Dermis microvascular lymphatic vessel endothelial cell (primary cell): Measurements from ENCODE around the gene PGP. TPM values are rescaled to one million over a fixed set of nuclear protein-coding genes. Genes with fewer than 3 reads are reported as not detected.
"Not testable (repeated sequence)": the region's sequence is repeated elsewhere in the genome, so short reads cannot be mapped to it uniquely, and the experiment has no call there.

ENCODE experiments used
- DNase-seq, 2 donors: peaks; one replicate each; pipeline versions ENCODE4 v3.0.0 to v3.0.0-alpha.2; 2010; ENCODE audit warnings: low read depth in 2 of 2
- total RNA-seq: library from RNA; depleted of rRNA; stranded (reverse); fragments of >200 nt; gene quantifications from 2 replicates; pipeline ENCODE4 v1.2.1, GENCODE V29; 2014

The PGP gene
- total RNA-seq, 1 donor from 2014 or later = 11.8 TPM

- DNase-seq = peak; percentile 98 to 100
These were observed 8.7 kb upstream of the PGP start, which contains the start of gene E4F1 for GRCh38 chr16:2223221-2223941. TSS of gene E4F1 (plus strand) at chr16:2223591. CDS start at chr16:2223614, 23 bp downstream.

GRCh38 chr16:2216330-2216729 is 1.7 kb upstream of the PGP start:
- no peak for DNase-seq

- DNase-seq = peak in 1 of 2 donors; percentile 29
These were observed 572 bp downstream of the PGP start for GRCh38 chr16:2213817-2214718.

GRCh38 chr16:2212362-2213324 is 2.0 kb downstream of the PGP start:
- DNase-seq = no peak

GRCh38 chr16:2211923-2212347 is 2.7 kb downstream of the PGP start:
- DNase-seq = no peak

- DNase-seq = no peak
These were observed 4.0 kb downstream of the PGP start, which contains the start of gene BRICD5 for GRCh38 chr16:2210386-2211365. TSS of gene BRICD5 (minus strand) at chr16:2210863. CDS start at chr16:2210833, 30 bp downstream.

GRCh38 chr16:2210009-2210332 is 4.7 kb downstream of the PGP start:
- DNase-seq = no peak

- no peak for DNase-seq
These were observed 5.2 kb downstream of the PGP start for GRCh38 chr16:2209258-2210008.

- DNase-seq = no peak
These were observed 5.9 kb downstream of the PGP start for GRCh38 chr16:2208772-2209171.

GRCh38 chr16:2208308-2208707 is 6.3 kb downstream of the PGP start:
- no peak for DNase-seq

GRCh38 chr16:2207872-2208271 is 6.8 kb downstream of the PGP start:
- no peak for DNase-seq

GRCh38 chr16:2206780-2207433 is 7.7 kb downstream of the PGP start:
- no peak for DNase-seq

GRCh38 chr16:2206420-2206779 is 8.2 kb downstream of the PGP start:
- no peak for DNase-seq

GRCh38 chr16:2205967-2206313 is 8.7 kb downstream of the PGP start:
- no peak for DNase-seq

GRCh38 chr16:2205104-2205966 is 9.3 kb downstream of the PGP start, which contains the start of gene MLST8:
TSS of gene MLST8 (plus strand) at chr16:2205454. CDS start at chr16:2206086, 632 bp downstream.
- peak; percentile 64 to 88 for DNase-seq

GRCh38 chr16:2204416-2205103 is 10.1 kb downstream of the PGP start:
- no peak for DNase-seq

- not testable (repeated sequence) for DNase-seq
These were observed 11.4 kb downstream of the PGP start for GRCh38 chr16:2203119-2203688.
